Lower leg skin (tissue), 4 donors: ENCODE results near the gene MTHFSD. TPM values are rescaled to one million over a fixed set of nuclear protein-coding genes. Genes with fewer than 3 reads are reported as not detected.

Source experiments
- DNase-seq, 2 donors: peaks; one replicate each; pipeline ENCODE4 v3.0.0-alpha.2; 2019; ENCODE audit warnings: low spot score in 2 of 2
- H3K4me3 ChIP-seq: fragments of 200-600 bp; sonication (generic); 2 replicates; pipeline ENCODE4 v1.5.1; 2017; ENCODE audit warnings: mild to moderate bottlenecking, low read depth; ENCODE audit not compliant: poor library complexity, severe bottlenecking
- CTCF ChIP-seq, 3 donors: fragments of 450-650 bp; IDR thresholded peaks; one replicate each; pipeline ENCODE4 v1.5.1; 2016; ENCODE audit warnings: antibody characterized with exemption in 3 of 3, mild to moderate bottlenecking in 3 of 3, moderate library complexity in 2 of 3
- POLR2A ChIP-seq, 2 donors: fragments of 450-650 bp; IDR thresholded peaks; one replicate each; pipeline ENCODE4 v1.6.1; 2016 to 2017; ENCODE audit warnings: antibody characterized with exemption in 2 of 2, mild to moderate bottlenecking in 1 of 2, moderate library complexity in 1 of 2
- WGBS, 2 donors: methylation state at CpG; one replicate each; pipeline ENCODE4 v1.1.5; 2018; 5-methylcytosine and 5-hydroxymethylcytosine counted together
- intact Hi-C: fragments of 100-400 bp; cut with DNase I; formaldehyde crosslinking; loops from one replicate; pipeline ENCODE4 v1.15.0; 2023; ENCODE audit warnings: low total_unique reads
- total RNA-seq, 4 donors: library from RNA; depleted of rRNA; stranded (reverse); fragments of >200 nt; gene quantifications; one replicate each; pipeline ENCODE4 v1.1.0, GENCODE V29; 2016

MTHFSD gene
- total RNA-seq, 4 donors from 2014 or later, result 14.5 to 34.8 (median 25.5) TPM

- no peak overlapping the region for H3K4me3 ChIP-seq
- no peak for DNase-seq
- no peak for TF ChIP-seq CTCF (IDR thresholded peaks at IDR 0.05)
- TF ChIP-seq POLR2A (IDR thresholded peaks at IDR 0.05), result no peak
- WGBS, 2 donors, result 61 to 76% methylated on average over 7 of the region's 7 CpGs
- intact Hi-C loops, result no loop called here
These were observed 23.9 kb downstream of the MTHFSD start for GRCh38 chr16:86531191-86531545.

GRCh38 chr16:86530251-86531190 is 24.5 kb downstream of the MTHFSD start:
- no peak for DNase-seq
- 87 to 88% methylated on average over 31 of the region's 31 CpGs for WGBS, 2 donors
- intact Hi-C loops, result no loop called here
- H3K4me3 ChIP-seq, result no peak overlapping the region
- TF ChIP-seq POLR2A (IDR thresholded peaks at IDR 0.05) (no peak), CTCF (IDR thresholded peaks at IDR 0.05) (no peak)

GRCh38 chr16:86529160-86529559 is 25.9 kb downstream of the MTHFSD start:
- WGBS, 2 donors, result 82 to 93% methylated on average over 8 of the region's 8 CpGs
- no peak for DNase-seq
- TF ChIP-seq CTCF (IDR thresholded peaks at IDR 0.05) (no peak), POLR2A (IDR thresholded peaks at IDR 0.05) (no peak)
- intact Hi-C loops, result no loop called here
- no peak overlapping the region for H3K4me3 ChIP-seq

- TF ChIP-seq POLR2A (IDR thresholded peaks at IDR 0.05), result no peak
- DNase-seq, result no peak
- 92 to 93% methylated on average over 38 of the region's 38 CpGs for WGBS, 2 donors
- H3K4me3 ChIP-seq, result no peak overlapping the region
- intact Hi-C loops, result no loop called here
These were observed 26.7 kb downstream of the MTHFSD start for GRCh38 chr16:86528061-86528929.

GRCh38 chr16:86527366-86527765 is 27.7 kb downstream of the MTHFSD start:
- H3K4me3 ChIP-seq, result no peak overlapping the region
- WGBS, 2 donors, result 77 to 88% methylated on average over 15 of the region's 15 CpGs
- no peak for DNase-seq
- TF ChIP-seq CTCF (IDR thresholded peaks at IDR 0.05), result no peak
- TF ChIP-seq POLR2A (IDR thresholded peaks at IDR 0.05), result no peak
- intact Hi-C loops, result no loop called here

- H3K4me3 ChIP-seq, result no peak overlapping the region
- no peak for DNase-seq
- 63 to 67% methylated on average over 12 of the region's 12 CpGs for WGBS, 2 donors
- intact Hi-C loops, result no loop called here
- no peak for TF ChIP-seq POLR2A (IDR thresholded peaks at IDR 0.05)
- no peak for TF ChIP-seq CTCF (IDR thresholded peaks at IDR 0.05)
These were observed 29.3 kb downstream of the MTHFSD start for GRCh38 chr16:86525696-86526095.
